GM19455 (cell line): Measurements from ENCODE around the gene SCUBE1.
A peak's percentile ranks its signal among the peaks of the same experiment; 100 is the strongest.
"Not testable (repeated sequence)": the region's sequence is repeated elsewhere in the genome, so short reads cannot be mapped to it uniquely, and the experiment has no call there.

ENCODE experiments used
- ATAC-seq: cut with Tn5 transposase; IDR thresholded peaks from one replicate; pipeline ENCODE4 v1.9.1; 2021; ENCODE audit not compliant: unreplicated experiment

The SCUBE1 gene

GRCh38 chr22:43281394-43281793, 61.8 kb downstream of the SCUBE1 start:
- ATAC-seq = no peak

- ATAC-seq = not testable (repeated sequence)
Measured at GRCh38 chr22:43280523-43280886, 62.7 kb downstream of the SCUBE1 start.

GRCh38 chr22:43279867-43280522, 63.2 kb downstream of the SCUBE1 start:
- no peak for ATAC-seq

GRCh38 chr22:43277987-43278601, 65.1 kb downstream of the SCUBE1 start:
- ATAC-seq = no peak

GRCh38 chr22:43277091-43277490, 66.1 kb downstream of the SCUBE1 start:
- ATAC-seq = no peak

- no peak for ATAC-seq
Measured at GRCh38 chr22:43276321-43276720, 66.9 kb downstream of the SCUBE1 start.

- no peak for ATAC-seq
Measured at GRCh38 chr22:43275545-43276317, 67.4 kb downstream of the SCUBE1 start.

- ATAC-seq = no peak
Measured at GRCh38 chr22:43274595-43275240, 68.5 kb downstream of the SCUBE1 start.

- ATAC-seq = no peak
Measured at GRCh38 chr22:43273902-43274484, 69.2 kb downstream of the SCUBE1 start.

GRCh38 chr22:43272869-43273318, 70.3 kb downstream of the SCUBE1 start:
- ATAC-seq = no peak

GRCh38 chr22:43272301-43272700, 70.9 kb downstream of the SCUBE1 start:
- ATAC-seq = no peak

- ATAC-seq = no peak
Measured at GRCh38 chr22:43270949-43271348, 72.2 kb downstream of the SCUBE1 start.

- ATAC-seq = no peak
Measured at GRCh38 chr22:43270314-43270908, 72.8 kb downstream of the SCUBE1 start.

- no peak for ATAC-seq
Measured at GRCh38 chr22:43269646-43270045, 73.5 kb downstream of the SCUBE1 start.

- ATAC-seq = no peak
Measured at GRCh38 chr22:43269246-43269645, 73.9 kb downstream of the SCUBE1 start.

GRCh38 chr22:43267981-43268660, 75.1 kb downstream of the SCUBE1 start:
- ATAC-seq = no peak

GRCh38 chr22:43267332-43267980, 75.7 kb downstream of the SCUBE1 start:
- ATAC-seq = no peak

GRCh38 chr22:43266076-43266475, 77.1 kb downstream of the SCUBE1 start:
- ATAC-seq = no peak

- ATAC-seq = peak; percentile 55
Measured at GRCh38 chr22:43263645-43264514, 79.3 kb downstream of the SCUBE1 start.
